Measurements from ENCODE around the gene WDR75.
"Not testable (repeated sequence)": the region's sequence is repeated elsewhere in the genome, so short reads cannot be mapped to it uniquely, and the experiment has no call there.

The WDR75 gene
- 57.7 to 91.1 (median 74.3) reads per million in 4 donors for total RNA-seq

GRCh38 chr2:189440947-189441708 is at the start of gene WDR75:
Gene WDR75 (plus strand): TSS chr2:189441474. CDS start chr2:189441493, 19 bp downstream.
- peak; percentile 79 to 94 (median 86) for DNase-seq

- no peak for DNase-seq
Measured at GRCh38 chr2:189393440-189394111, 47.7 kb upstream of the WDR75 start.

GRCh38 chr2:189394525-189394924 is 46.7 kb upstream of the WDR75 start:
- DNase-seq: no peak

- no peak for DNase-seq
Measured at GRCh38 chr2:189402932-189403331, 38.3 kb upstream of the WDR75 start.

GRCh38 chr2:189406586-189407233 is 34.6 kb upstream of the WDR75 start:
- no peak for DNase-seq

- no peak for DNase-seq
Measured at GRCh38 chr2:189407281-189408209, 33.7 kb upstream of the WDR75 start.

- no peak for DNase-seq
Measured at GRCh38 chr2:189408294-189408693, 33.0 kb upstream of the WDR75 start.

GRCh38 chr2:189409131-189409530 is 32.1 kb upstream of the WDR75 start:
- DNase-seq: no peak

- no peak for DNase-seq
Measured at GRCh38 chr2:189409647-189410046, 31.6 kb upstream of the WDR75 start.

GRCh38 chr2:189411860-189412259 is 29.4 kb upstream of the WDR75 start:
- DNase-seq: no peak

GRCh38 chr2:189412330-189412953 is 28.8 kb upstream of the WDR75 start:
- peak in 3 of 5 donors; percentile 12 to 46 (median 30) for DNase-seq

- no peak for DNase-seq
Measured at GRCh38 chr2:189413249-189413648, 28.0 kb upstream of the WDR75 start.

- DNase-seq: no peak
Measured at GRCh38 chr2:189421644-189422043, 19.6 kb upstream of the WDR75 start.

- DNase-seq: no peak
Measured at GRCh38 chr2:189424961-189425360, 16.3 kb upstream of the WDR75 start.

- no peak for DNase-seq
Measured at GRCh38 chr2:189425676-189426075, 15.6 kb upstream of the WDR75 start.

GRCh38 chr2:189426886-189427285 is 14.4 kb upstream of the WDR75 start:
- DNase-seq: no peak

- no peak for DNase-seq
Measured at GRCh38 chr2:189427872-189428271, 13.4 kb upstream of the WDR75 start.

GRCh38 chr2:189430448-189430847 is 10.8 kb upstream of the WDR75 start:
- DNase-seq: not testable (repeated sequence)

GRCh38 chr2:189435803-189436202 is 5.5 kb upstream of the WDR75 start:
- DNase-seq: not testable (repeated sequence)

GRCh38 chr2:189437926-189438325 is 3.3 kb upstream of the WDR75 start:
- no peak for DNase-seq

GRCh38 chr2:189439342-189439741 is 1.9 kb upstream of the WDR75 start:
- no peak for DNase-seq

- DNase-seq: no peak
Measured at GRCh38 chr2:189440644-189440946, 679 bp upstream of the WDR75 start.

Data from T-helper 1 cell (primary cell).